ENCODE measurements around the gene HOXC9.

Gene HOXC9

GRCh38 chr12:54037360-54038283 lies 37.7 kb downstream of the HOXC9 start (continued):
- TF ChIP-seq BCL6B (tag by site-specific recombination; IDR thresholded peaks at IDR 0.05): no peak
- TF ChIP-seq ZNF639 (tag by site-specific recombination; IDR thresholded peaks at IDR 0.05): peak; percentile 19; the same call in 1 of the 2 replicates
- no peak for TF ChIP-seq RBAK (tag by site-specific recombination; IDR thresholded peaks at IDR 0.05)
- TF ChIP-seq YY1 (tag by site-specific recombination; IDR thresholded peaks at IDR 0.05): 0 out of 2 replicates have a peak, but pooled peaks have one; percentile 35
- peak; percentile 56; the same call in 1 of the 2 replicates for TF ChIP-seq ZNF558 (tag by site-specific recombination; IDR thresholded peaks at IDR 0.05)
- TF ChIP-seq PRDM4 (tag by site-specific recombination; IDR thresholded peaks at IDR 0.05): peak; percentile 88
- no peak for TF ChIP-seq ZNF76 (tag by site-specific recombination; IDR thresholded peaks at IDR 0.05; ENCODE audit: borderline replicate concordance, low read depth)
- TF ChIP-seq REPIN1 (tag by site-specific recombination; IDR thresholded peaks at IDR 0.05; ENCODE audit: low read depth): no peak
- 0 out of 2 replicates have a peak, but pooled peaks have one; percentile 8 for TF ChIP-seq CTCF (tag by site-specific recombination; IDR thresholded peaks at IDR 0.05)
- peak; percentile 19; the same call in 1 of the 2 replicates for TF ChIP-seq ZNF610 (tag by site-specific recombination; IDR thresholded peaks at IDR 0.05; ENCODE audit: borderline replicate concordance)
- no peak for TF ChIP-seq ZNF416 (tag by site-specific recombination; IDR thresholded peaks at IDR 0.05)
- TF ChIP-seq ZSCAN23 (tag by site-specific recombination; IDR thresholded peaks at IDR 0.05): 0 out of 2 replicates have a peak, but pooled peaks have one; percentile 40
- peak; percentile 56 for TF ChIP-seq GLIS2 (tag by site-specific recombination; IDR thresholded peaks at IDR 0.05)
- 0 out of 2 replicates have a peak, but pooled peaks have one; percentile 49 for TF ChIP-seq KLF16 (tag by site-specific recombination; IDR thresholded peaks at IDR 0.05)
- TF ChIP-seq ZNF571 (tag by site-specific recombination; IDR thresholded peaks at IDR 0.05): no peak
- TF ChIP-seq ZIC2 (tag by site-specific recombination; IDR thresholded peaks at IDR 0.05): no peak; the same call in 1 of the 2 replicates
- no peak for TF ChIP-seq AEBP2 (tag by site-specific recombination; IDR thresholded peaks at IDR 0.05; ENCODE audit: borderline replicate concordance)
- no peak for TF ChIP-seq ZNF280D (tag by site-specific recombination; IDR thresholded peaks at IDR 0.05)
- TF ChIP-seq ZNF221 (tag by site-specific recombination; IDR thresholded peaks at IDR 0.05; ENCODE audit: borderline replicate concordance): no peak
- no peak for TF ChIP-seq SETDB1 (IDR thresholded peaks at IDR 0.05; ENCODE audit: insufficient read length, low read length)
- TF ChIP-seq BCL11A (tag by site-specific recombination; IDR thresholded peaks at IDR 0.05; ENCODE audit: low read depth): peak; percentile 56; the same call in 1 of the 2 replicates
- no peak for TF ChIP-seq ZNF133 (tag by site-specific recombination; IDR thresholded peaks at IDR 0.05)
- peak; percentile 67; the same call in 1 of the 2 replicates for TF ChIP-seq TRIM28 (IDR thresholded peaks at IDR 0.05; ENCODE audit: borderline replicate concordance, low read length)
- peak; percentile 90 for TF ChIP-seq GLIS1 (tag by site-specific recombination; IDR thresholded peaks at IDR 0.05)
- peak; percentile 71; the same call in 1 of the 2 replicates for TF ChIP-seq ZBTB44 (tag by site-specific recombination; IDR thresholded peaks at IDR 0.05)

Data from HEK293 (cell line).